H9 (cell line): ENCODE results near the gene BCLAF1. TPM values are rescaled to one million over a fixed set of nuclear protein-coding genes. Genes with fewer than 3 reads are reported as not detected.

ENCODE experiments used
- DNase-seq: peaks from one replicate; pipeline ENCODE4 v3.0.0-alpha.2; 2017
- H2AFZ ChIP-seq: one replicate; pipeline ENCODE4 v1.6.1; 2013; ENCODE audit warnings: mild to moderate bottlenecking, low read length, control low read depth, moderate library complexity
- H2AK5ac ChIP-seq: 2 replicates; pipeline ENCODE4 v1.6.1; 2013; ENCODE audit warnings: low read length, control low read depth, mixed read lengths; ENCODE audit not compliant: insufficient read length
- H2BK120ac ChIP-seq: one replicate; pipeline ENCODE4 v1.6.1; 2013; ENCODE audit warnings: low read depth, mild to moderate bottlenecking, low read length, control low read depth, inconsistent platforms; ENCODE audit not compliant: poor library complexity, severe bottlenecking
- H2BK12ac ChIP-seq: 2 replicates; pipeline ENCODE4 v1.6.1; 2013; ENCODE audit warnings: low read length, control low read depth, mixed read lengths, low read depth; ENCODE audit not compliant: insufficient read length
- H2BK15ac ChIP-seq: 2 replicates; pipeline ENCODE4 v1.6.1; 2013; ENCODE audit warnings: low read depth, low read length, control low read depth
- H2BK20ac ChIP-seq: one replicate; pipeline ENCODE4 v1.6.1; 2013; ENCODE audit warnings: low read depth, mild to moderate bottlenecking, low read length, control low read depth, inconsistent platforms; ENCODE audit not compliant: poor library complexity, severe bottlenecking
- H2BK5ac ChIP-seq: 2 replicates; pipeline ENCODE4 v1.6.1; 2013; ENCODE audit warnings: low read length, control low read depth, mixed read lengths; ENCODE audit not compliant: insufficient read length
- H3K14ac ChIP-seq: 2 replicates; pipeline ENCODE4 v1.6.1; 2013; ENCODE audit warnings: low read length, control low read depth; ENCODE audit not compliant: insufficient read depth
- H3K18ac ChIP-seq: 2 replicates; pipeline ENCODE4 v1.6.1; 2013; ENCODE audit warnings: low read depth, mild to moderate bottlenecking, mixed read lengths, low read length, control low read depth; ENCODE audit not compliant: insufficient read length
- H3K23ac ChIP-seq: 2 replicates; pipeline ENCODE4 v1.6.1; 2013; ENCODE audit warnings: low read length, control low read depth, mixed read lengths, low read depth; ENCODE audit not compliant: insufficient read length
- H3K23me2 ChIP-seq: 2 replicates; pipeline ENCODE4 v1.6.1; 2013; ENCODE audit warnings: low read depth, mild to moderate bottlenecking, mixed read lengths, low read length, control low read depth; ENCODE audit not compliant: insufficient read length, poor library complexity, severe bottlenecking
- H3K27ac ChIP-seq: 2 replicates; pipeline ENCODE4 v1.5.1; 2013; ENCODE audit warnings: low read length, control low read depth, mixed read lengths, low read depth; ENCODE audit not compliant: insufficient read length
- H3K27me3 ChIP-seq: 2 replicates; pipeline ENCODE4 v1.6.1; 2013; ENCODE audit warnings: low read length, control low read depth, inconsistent platforms; ENCODE audit not compliant: insufficient read depth
- H3K4ac ChIP-seq: 2 replicates; pipeline ENCODE4 v1.6.1; 2013; ENCODE audit warnings: low read depth, mild to moderate bottlenecking, control low read depth, inconsistent platforms, low read length, moderate library complexity
- H3K4me1 ChIP-seq: 2 replicates; pipeline ENCODE4 v1.6.1; 2013; ENCODE audit warnings: low read length, control low read depth, inconsistent platforms; ENCODE audit not compliant: insufficient read depth
- H3K4me2 ChIP-seq: 2 replicates; pipeline ENCODE4 v1.6.1; 2013; ENCODE audit warnings: low read length, control low read depth, mixed read lengths; ENCODE audit not compliant: insufficient read length, insufficient read depth
- H3K56ac ChIP-seq: 2 replicates; pipeline ENCODE4 v1.6.1; 2013; ENCODE audit warnings: low read depth, mild to moderate bottlenecking, mixed read lengths, low read length, control low read depth; ENCODE audit not compliant: insufficient read length
- H3K79me1 ChIP-seq: 2 replicates; pipeline ENCODE4 v1.6.1; 2013; ENCODE audit warnings: low read depth, mild to moderate bottlenecking, moderate library complexity, low read length, control low read depth, inconsistent platforms; ENCODE audit not compliant: insufficient read depth, poor library complexity, severe bottlenecking
- H3K79me2 ChIP-seq: 2 replicates; pipeline ENCODE4 v1.6.1; 2013; ENCODE audit warnings: low read length, control low read depth, inconsistent platforms; ENCODE audit not compliant: insufficient read depth
- H3K9ac ChIP-seq: 2 replicates; pipeline ENCODE4 v1.6.1; 2013; ENCODE audit warnings: low read length, control low read depth, mixed read lengths; ENCODE audit not compliant: insufficient read length; ENCODE audit errors: extremely low read depth
- H3K9me3 ChIP-seq: one replicate; pipeline ENCODE4 v1.6.1; 2013; ENCODE audit warnings: low read depth, low read length, inconsistent platforms; ENCODE audit not compliant: control insufficient read depth
- H3T11ph ChIP-seq: one replicate; pipeline ENCODE4 v1.6.1; 2013; ENCODE audit warnings: mild to moderate bottlenecking, low read length, control low read depth, inconsistent platforms
- H4K20me1 ChIP-seq: one replicate; pipeline ENCODE4 v1.6.1; 2013; ENCODE audit not compliant: control insufficient read depth, insufficient read length, insufficient read depth
- H4K5ac ChIP-seq: 2 replicates; pipeline ENCODE4 v1.6.1; 2013; ENCODE audit warnings: low read depth, mild to moderate bottlenecking, mixed read lengths, low read length, control low read depth; ENCODE audit not compliant: insufficient read length
- H4K8ac ChIP-seq: replicated peaks from 2 replicates; pipeline ENCODE4 v1.6.1; 2013; ENCODE audit warnings: low read length, control low read depth, mixed read lengths, low read depth; ENCODE audit not compliant: insufficient read length
- H4K91ac ChIP-seq: 2 replicates; pipeline ENCODE4 v1.6.1; 2013; ENCODE audit warnings: low read depth, mild to moderate bottlenecking, moderate library complexity, mixed read lengths, low read length, control low read depth; ENCODE audit not compliant: insufficient read length
- H3K27ac Mint-ChIP-seq, 3 experiments: 2 replicates in 2 of 3; 3 replicates in 1 of 3; pipeline ENCODE4 v1.8.0; 2020 to 2021; ENCODE audit warnings: mixed read lengths in 3 of 3, mild to moderate bottlenecking in 1 of 3, moderate library complexity in 1 of 3
- H3K27me3 Mint-ChIP-seq: 2 replicates; pipeline ENCODE4 v1.8.0; 2021; ENCODE audit warnings: low read depth, mild to moderate bottlenecking, moderate library complexity, mixed read lengths
- H3K36me3 Mint-ChIP-seq, 3 experiments: 2 replicates in 2 of 3; 3 replicates in 1 of 3; pipeline ENCODE4 v1.8.0; 2020 to 2021; ENCODE audit warnings: low read depth in 3 of 3, mixed read lengths in 3 of 3; ENCODE audit not compliant: insufficient read depth in 1 of 3
- H3K4me1 Mint-ChIP-seq, 2 experiments: 2 replicates each; pipeline ENCODE4 v1.8.0; 2020; ENCODE audit warnings: mixed read lengths in 2 of 2
- H3K4me3 Mint-ChIP-seq, 2 experiments: 2 replicates in 1 of 2; 3 replicates in 1 of 2; pipeline ENCODE4 v1.8.0; 2020 to 2021; ENCODE audit warnings: mild to moderate bottlenecking in 2 of 2, mixed read lengths in 2 of 2, moderate library complexity in 1 of 2
- H3K9me3 Mint-ChIP-seq, 2 experiments: 2 replicates in 1 of 2; 3 replicates in 1 of 2; pipeline ENCODE4 v1.8.0; 2020; ENCODE audit warnings: mild to moderate bottlenecking in 2 of 2, mixed read lengths in 2 of 2, moderate library complexity in 1 of 2
- WGBS: extraction: QIAGEN DNeasy Blood & Tissue Kit; methylation state at CpG from one replicate; pipeline ENCODE4 v1.1.7; 2013; ENCODE audit warnings: missing lambda C conversion rate, low lambda C conversion rate, mixed read lengths; ENCODE audit not compliant: insufficient read length; ENCODE audit errors: extremely low coverage; 5-methylcytosine and 5-hydroxymethylcytosine counted together
- total RNA-seq: library from RNA; stranded (reverse); gene quantifications from 2 replicates; pipeline ENCODE4 v1.2.1, GENCODE V29; 2021
- TF ChIP-seq, protein P1 (sequence below): fragments of 200-600 bp; sonication (generic); conservative IDR thresholded peaks from 3 replicates; pipeline ENCODE4 v1.8.0; 2021; ENCODE audit warnings: antibody characterized with exemption, mild to moderate bottlenecking

Gene BCLAF1
- total RNA-seq, 1 experiment from 2014 or later = 257 TPM

DNA sequence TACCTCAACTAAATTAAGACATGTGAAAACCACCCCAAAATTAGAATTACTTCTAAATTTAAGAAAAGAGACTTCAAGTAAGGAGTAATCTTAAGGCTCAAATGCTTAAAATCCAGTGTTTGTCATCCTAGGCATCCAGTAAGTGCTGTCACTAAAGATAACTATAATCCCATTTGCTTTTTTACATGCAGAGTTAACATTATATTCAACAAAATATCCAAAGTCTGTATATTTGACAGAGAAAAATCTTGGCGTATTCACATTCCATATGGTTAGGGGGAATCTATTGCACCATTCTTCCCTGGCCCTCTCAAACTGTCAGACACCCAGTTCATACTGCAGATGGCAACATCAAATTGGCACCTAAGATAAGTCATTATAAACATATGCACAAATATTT lies 56.9 kb downstream of the BCLAF1 start:
- no peak overlapping the region for H2AK5ac ChIP-seq
- H3K79me2 ChIP-seq = no peaks in the 10 kb centered on the region
- H3K36me3 Mint-ChIP-seq = peaks cover 0 to 27% (median 13%) of the 10 kb centered on the region in 3 experiments; a peak in 4 of 7 replicates
- no peak overlapping the region for H2BK5ac ChIP-seq
- no peak overlapping the region for H4K5ac ChIP-seq
- no peak overlapping the region for H3K14ac ChIP-seq
- peaks cover 0 to 3% of the 10 kb centered on the region in 2 experiments; a peak in 1 of 4 replicates for H3K4me1 Mint-ChIP-seq
- H2BK15ac ChIP-seq = no peak overlapping the region
- no peak overlapping the region for H3K4ac ChIP-seq
- H3K4me2 ChIP-seq = no peak overlapping the region
- H3K4me3 Mint-ChIP-seq = no peak overlapping the region
- no peak for DNase-seq
- no peak overlapping the region for H3K18ac ChIP-seq
- no peak overlapping the region for H4K91ac ChIP-seq
- no peak overlapping the region for H3T11ph ChIP-seq
- no peak overlapping the region for H3K27ac ChIP-seq
- no peaks in the 10 kb centered on the region for H3K27me3 ChIP-seq
- no peak overlapping the region for H3K27ac Mint-ChIP-seq
- H2BK120ac ChIP-seq = no peak overlapping the region
- H3K27me3 Mint-ChIP-seq = no peaks in the 10 kb centered on the region
- H3K9me3 ChIP-seq = no peaks in the 10 kb centered on the region
- no peak overlapping the region for H3K9ac ChIP-seq
- no peak overlapping the region for H4K8ac ChIP-seq
- TF ChIP-seq, protein P1, sequence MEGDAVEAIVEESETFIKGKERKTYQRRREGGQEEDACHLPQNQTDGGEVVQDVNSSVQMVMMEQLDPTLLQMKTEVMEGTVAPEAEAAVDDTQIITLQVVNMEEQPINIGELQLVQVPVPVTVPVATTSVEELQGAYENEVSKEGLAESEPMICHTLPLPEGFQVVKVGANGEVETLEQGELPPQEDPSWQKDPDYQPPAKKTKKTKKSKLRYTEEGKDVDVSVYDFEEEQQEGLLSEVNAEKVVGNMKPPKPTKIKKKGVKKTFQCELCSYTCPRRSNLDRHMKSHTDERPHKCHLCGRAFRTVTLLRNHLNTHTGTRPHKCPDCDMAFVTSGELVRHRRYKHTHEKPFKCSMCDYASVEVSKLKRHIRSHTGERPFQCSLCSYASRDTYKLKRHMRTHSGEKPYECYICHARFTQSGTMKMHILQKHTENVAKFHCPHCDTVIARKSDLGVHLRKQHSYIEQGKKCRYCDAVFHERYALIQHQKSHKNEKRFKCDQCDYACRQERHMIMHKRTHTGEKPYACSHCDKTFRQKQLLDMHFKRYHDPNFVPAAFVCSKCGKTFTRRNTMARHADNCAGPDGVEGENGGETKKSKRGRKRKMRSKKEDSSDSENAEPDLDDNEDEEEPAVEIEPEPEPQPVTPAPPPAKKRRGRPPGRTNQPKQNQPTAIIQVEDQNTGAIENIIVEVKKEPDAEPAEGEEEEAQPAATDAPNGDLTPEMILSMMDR = no peak
- no peak overlapping the region for H2AFZ ChIP-seq
- H2BK12ac ChIP-seq = no peak overlapping the region
- H3K9me3 Mint-ChIP-seq = no peaks in the 10 kb centered on the region
- no peak overlapping the region for H3K23ac ChIP-seq
- no peaks in the 10 kb centered on the region for H3K23me2 ChIP-seq
- H3K56ac ChIP-seq = no peak overlapping the region
- no peak overlapping the region for H2BK20ac ChIP-seq
- H3K79me1 ChIP-seq = no peaks in the 10 kb centered on the region
- no peaks in the 10 kb centered on the region for H4K20me1 ChIP-seq
- no peaks in the 10 kb centered on the region for H3K4me1 ChIP-seq
- no CpG with 5 or more reads among the region's 1 CpG for WGBS
